ENCODE data around the gene KCTD11. TPM values are rescaled to one million over a fixed set of nuclear protein-coding genes. Genes with fewer than 3 reads are reported as not detected.

Gene KCTD11
- total and polyA plus RNA-seq, 2 of the 13 experiments (the other 11 are each of a cell fraction or from before 2014, with no cell fraction given) = 1.6 to 2.6 TPM

- peak; percentile 17; the same call in 1 of the 2 replicates for TF ChIP-seq TFDP2 (CRISPR knock-in tag; IDR thresholded peaks at IDR 0.05)
- peak; percentile 41; the same call in 1 of the 2 replicates for TF ChIP-seq ZNF709 (CRISPR knock-in tag; IDR thresholded peaks at IDR 0.05)
- TF ChIP-seq CENPBD1 (CRISPR knock-in tag; IDR thresholded peaks at IDR 0.05; ENCODE audit: borderline replicate concordance, low read depth) = no peak
- no peak for TF ChIP-seq TBX3 (IDR thresholded peaks at IDR 0.05; ENCODE audit: borderline replicate concordance)
- peak; percentile 68; the same call in 1 of the 2 replicates for TF ChIP-seq TAF1 (CRISPR knock-in tag; IDR thresholded peaks at IDR 0.05)
- peak; percentile 87; the same call in 1 of the 2 replicates for TF ChIP-seq ZMAT3 (CRISPR knock-in tag; conservative IDR thresholded peaks at IDR 0.05)
- TF ChIP-seq ZC3H13 (CRISPR knock-in tag; IDR thresholded peaks at IDR 0.05) = 0 out of 2 replicates have a peak, but pooled peaks have one; percentile 35
- TF ChIP-seq ZNF333 (CRISPR knock-in tag; IDR thresholded peaks at IDR 0.05; ENCODE audit: borderline replicate concordance) = peak; percentile 26; the same call in 1 of the 2 replicates
- TF ChIP-seq SP1 (IDR thresholded peaks at IDR 0.05) = no peak
- peak; percentile 87 for TF ChIP-seq SP1 (CRISPR knock-in tag; IDR thresholded peaks at IDR 0.05)
- 0 out of 2 replicates have a peak, but pooled peaks have one; percentile 25 for TF ChIP-seq BORCS8-MEF2B (CRISPR knock-in tag; IDR thresholded peaks at IDR 0.05)
- no peak for TF ChIP-seq ATF6 (CRISPR knock-in tag; conservative IDR thresholded peaks at IDR 0.05)
- TF ChIP-seq ZBTB4 (CRISPR knock-in tag; IDR thresholded peaks at IDR 0.05; ENCODE audit: borderline replicate concordance) = 0 out of 2 replicates have a peak, but pooled peaks have one; percentile 18
- TF ChIP-seq HOXA3 (CRISPR knock-in tag; IDR thresholded peaks at IDR 0.05) = peak; percentile 15; the same call in 1 of the 2 replicates
- no peak for TF ChIP-seq MLX (CRISPR knock-in tag; IDR thresholded peaks at IDR 0.05)
- TF ChIP-seq MTA3 (CRISPR knock-in tag; IDR thresholded peaks at IDR 0.05) = no peak
- peak; percentile 91; the same call in 1 of the 2 replicates for TF ChIP-seq ZNF414 (CRISPR knock-in tag; IDR thresholded peaks at IDR 0.05)
- TF ChIP-seq HINFP (CRISPR knock-in tag; IDR thresholded peaks at IDR 0.05; ENCODE audit: low read depth) = 0 out of 2 replicates have a peak, but pooled peaks have one; percentile 40
These were observed at the start of gene KCTD11 (continued) for GRCh38 chr17:7351665-7352502.
